B cell (primary cell): Measurements from ENCODE around the gene STMN3. TPM values are rescaled to one million over a fixed set of nuclear protein-coding genes. Genes with fewer than 3 reads are reported as not detected.

Source experiments
- ATAC-seq: fragments of 200-7000 bp; cut with Tn5 transposase; one replicate; pipeline ENCODE4 v1.10.0; 2021; ENCODE audit warnings: low read depth, mild to moderate bottlenecking, moderate number of reproducible peaks, moderate library complexity
- CTCF ChIA-PET: fragments of 350-600 bp; sonication (Branson Sonifier 250); formaldehyde crosslinking; loops from one replicate; lab custom pipeline; 2021; ENCODE audit warnings: antibody characterized with exemption, inconsistent platforms; lab: Charles Lee
- POLR2A ChIA-PET: fragments of 350-600 bp; sonication (Branson Sonifier 250); formaldehyde crosslinking; loops from one replicate; lab custom pipeline; 2021; ENCODE audit warnings: antibody characterized with exemption; lab: Charles Lee
- DNase-seq: peaks from one replicate; pipeline ENCODE4 v3.0.0; 2013
- H2AFZ ChIP-seq: 2 replicates; pipeline ENCODE4 v1.6.1; 2012; ENCODE audit warnings: mild to moderate bottlenecking, low read depth, low read length; ENCODE audit not compliant: insufficient read depth, poor library complexity, severe bottlenecking
- H3K27ac ChIP-seq, 2 donors: 1 replicate in 1 of 2; 2 replicates in 1 of 2; pipeline ENCODE4 v1.5.1; 2012 to 2013; ENCODE audit warnings: low read length in 2 of 2, mild to moderate bottlenecking in 2 of 2, moderate library complexity in 1 of 2
- H3K27me3 ChIP-seq, 4 experiments: fragments of 200-600 bp in 1 of 4; sonication (generic) in 1 of 4; replicated peaks in 1 of 4; 1 replicate in 2 of 4; 2 replicates in 2 of 4; pipeline versions ENCODE4 v1.6.1 to v1.7.0; 2013 to 2016; ENCODE audit warnings: low read length in 3 of 4, mild to moderate bottlenecking in 2 of 4, mixed read lengths in 1 of 4, moderate library complexity in 1 of 4; ENCODE audit not compliant: insufficient read depth in 4 of 4, control insufficient read depth in 3 of 4; ENCODE audit errors: control extremely low read depth in 1 of 4
- H3K36me3 ChIP-seq, 2 experiments: replicated peaks in 1 of 2; 1 replicate in 1 of 2; 2 replicates in 1 of 2; pipeline versions ENCODE4 v1.6.1 to v1.7.1; 2013; ENCODE audit warnings: low read length in 1 of 2; ENCODE audit not compliant: insufficient read depth in 2 of 2, control insufficient read depth in 1 of 2; ENCODE audit errors: control extremely low read depth in 1 of 2, extremely low read depth in 1 of 2
- H3K4me1 ChIP-seq, 2 donors: fragments of 200-600 bp in 1 of 2; sonication (generic) in 1 of 2; 1 replicate in 1 of 2; 2 replicates in 1 of 2; pipeline versions ENCODE4 v1.5.1 to v1.6.1; 2013 to 2017; ENCODE audit warnings: low read length in 2 of 2; ENCODE audit not compliant: control insufficient read depth in 2 of 2, insufficient read depth in 2 of 2
- H3K4me2 ChIP-seq: replicated peaks from 2 replicates; pipeline ENCODE3; 2012; ENCODE audit warnings: mild to moderate bottlenecking, low read depth, low read length; ENCODE audit not compliant: poor library complexity, severe bottlenecking
- H3K4me3 ChIP-seq, 5 experiments: fragments of 200-600 bp in 1 of 5; sonication (generic) in 1 of 5; 1 replicate in 3 of 5; 2 replicates in 2 of 5; pipeline versions ENCODE4 v1.5.1 to v1.7.0; 2011 to 2016; ENCODE audit warnings: low read length in 4 of 5, mild to moderate bottlenecking in 4 of 5, low read depth in 2 of 5, control low read depth in 1 of 5, moderate library complexity in 1 of 5; ENCODE audit not compliant: insufficient read depth in 1 of 5; ENCODE audit errors: control extremely low read depth in 1 of 5, extremely low read depth in 1 of 5
- H3K79me2 ChIP-seq: fragments of 200-600 bp; sonication (generic); one replicate; pipeline ENCODE4 v1.6.0; 2016; ENCODE audit warnings: low read length; ENCODE audit not compliant: control insufficient read depth, insufficient read depth
- H3K9ac ChIP-seq: fragments of 200-600 bp; sonication (generic); 2 replicates; pipeline ENCODE4 v1.6.1; 2017; ENCODE audit warnings: mild to moderate bottlenecking, low read length, moderate library complexity
- H3K9me3 ChIP-seq, 3 donors: one replicate each; pipeline versions ENCODE4 v1.6.1 to v1.7.1; 2013; ENCODE audit warnings: low read length in 2 of 3; ENCODE audit not compliant: control insufficient read depth in 2 of 3, insufficient read depth in 1 of 3; ENCODE audit errors: control extremely low read depth in 1 of 3
- H4K20me1 ChIP-seq: 2 replicates; pipeline ENCODE4 v1.6.0; 2012; ENCODE audit warnings: mild to moderate bottlenecking, low read length; ENCODE audit not compliant: insufficient read depth, control insufficient read depth, poor library complexity, severe bottlenecking
- H3K27ac Mint-ChIP-seq: one replicate; pipeline ENCODE4 v1.8.0; 2021; ENCODE audit warnings: mixed read lengths
- H3K27me3 Mint-ChIP-seq: one replicate; pipeline ENCODE4 v1.8.0; 2021; ENCODE audit warnings: mixed read lengths
- H3K4me1 Mint-ChIP-seq: one replicate; pipeline ENCODE4 v1.8.0; 2021; ENCODE audit warnings: mixed read lengths
- H3K4me3 Mint-ChIP-seq: one replicate; pipeline ENCODE4 v1.8.0; 2021; ENCODE audit warnings: mixed read lengths
- H3K9me3 Mint-ChIP-seq: one replicate; pipeline ENCODE4 v1.8.0; 2022; ENCODE audit warnings: mixed read lengths; ENCODE audit not compliant: insufficient read depth
- EZH2 ChIP-seq: IDR thresholded peaks from 2 replicates; pipeline ENCODE4 v1.6.1; 2012; ENCODE audit warnings: borderline replicate concordance, low read depth, mild to moderate bottlenecking, moderate library complexity, low read length; ENCODE audit not compliant: insufficient read depth, poor library complexity, severe bottlenecking
- WGBS: methylation state at CpG from one replicate; pipeline ENCODE4 v1.1.5; 2013; ENCODE audit warnings: missing lambda C conversion rate; ENCODE audit not compliant: insufficient coverage; 5-methylcytosine and 5-hydroxymethylcytosine counted together
- intact Hi-C: fragments of 100-400 bp; cut with micrococcal nuclease; formaldehyde crosslinking; loops from one replicate; pipeline ENCODE4 v1.10.0; 2022
- polyA plus RNA-seq: library from polyadenylated mRNA; depleted of rRNA; stranded (reverse); fragments of >200 nt; gene quantifications from 2 replicates; pipeline ENCODE4 v1.2.3, GENCODE V29; 2012
- total RNA-seq, 2 donors: library from RNA; stranded (reverse); fragments of 120-200 nt in 1 of 2; gene quantifications; 1 replicate in 1 of 2; 2 replicates in 1 of 2; pipeline versions ENCODE4 v1.2.3 to v1.2.4, GENCODE V29; 2013 to 2022
- TF ChIP-seq, protein P1 (sequence below): fragments of 200-600 bp; IDR thresholded peaks from one replicate; pipeline ENCODE4 v1.8.0; 2022; ENCODE audit warnings: antibody characterized with exemption, mild to moderate bottlenecking

STMN3 gene
- total and polyA plus RNA-seq, 2 donors (not counting 1 experiment from before 2014, with no cell fraction given), result 35.0 to 59.4 TPM

DNA sequence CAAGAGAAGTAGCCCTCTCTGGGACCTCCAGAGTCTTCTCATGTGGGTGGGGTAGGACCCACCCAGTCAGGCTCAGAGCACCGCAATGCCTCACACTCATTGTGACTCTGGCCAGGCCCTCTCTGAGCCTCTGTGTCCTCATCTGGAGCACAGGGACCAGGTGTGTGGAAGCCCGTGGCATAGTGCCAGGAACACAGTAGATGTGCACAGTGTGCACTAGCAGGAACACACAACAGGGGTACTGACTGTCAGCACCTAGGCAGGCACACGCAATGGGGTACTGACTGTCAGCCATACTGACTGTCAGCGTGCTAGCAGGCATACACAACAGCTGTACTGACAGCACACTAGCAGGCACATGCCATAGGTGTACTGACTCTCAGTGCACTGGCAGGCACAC, 2.0 kb upstream of the STMN3 start:
- no peak overlapping the region for H3K4me3 ChIP-seq
- no peak overlapping the region for H2AFZ ChIP-seq
- no peak overlapping the region for H3K27ac Mint-ChIP-seq
- no peak for TF ChIP-seq EZH2
- TF ChIP-seq, protein P1, sequence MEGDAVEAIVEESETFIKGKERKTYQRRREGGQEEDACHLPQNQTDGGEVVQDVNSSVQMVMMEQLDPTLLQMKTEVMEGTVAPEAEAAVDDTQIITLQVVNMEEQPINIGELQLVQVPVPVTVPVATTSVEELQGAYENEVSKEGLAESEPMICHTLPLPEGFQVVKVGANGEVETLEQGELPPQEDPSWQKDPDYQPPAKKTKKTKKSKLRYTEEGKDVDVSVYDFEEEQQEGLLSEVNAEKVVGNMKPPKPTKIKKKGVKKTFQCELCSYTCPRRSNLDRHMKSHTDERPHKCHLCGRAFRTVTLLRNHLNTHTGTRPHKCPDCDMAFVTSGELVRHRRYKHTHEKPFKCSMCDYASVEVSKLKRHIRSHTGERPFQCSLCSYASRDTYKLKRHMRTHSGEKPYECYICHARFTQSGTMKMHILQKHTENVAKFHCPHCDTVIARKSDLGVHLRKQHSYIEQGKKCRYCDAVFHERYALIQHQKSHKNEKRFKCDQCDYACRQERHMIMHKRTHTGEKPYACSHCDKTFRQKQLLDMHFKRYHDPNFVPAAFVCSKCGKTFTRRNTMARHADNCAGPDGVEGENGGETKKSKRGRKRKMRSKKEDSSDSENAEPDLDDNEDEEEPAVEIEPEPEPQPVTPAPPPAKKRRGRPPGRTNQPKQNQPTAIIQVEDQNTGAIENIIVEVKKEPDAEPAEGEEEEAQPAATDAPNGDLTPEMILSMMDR, result no peak
- no peak overlapping the region for H3K4me3 Mint-ChIP-seq
- no peak overlapping the region for H3K9ac ChIP-seq
- H4K20me1 ChIP-seq, result no peaks in the 10 kb centered on the region
- no peak for DNase-seq
- no peak overlapping the region for H3K4me2 ChIP-seq
- WGBS, result 92% methylated on average over 4 of the region's 4 CpGs
- peaks cover 27 to 47% of the 10 kb centered on the region in 2 donors for H3K4me1 ChIP-seq
- H3K79me2 ChIP-seq, result no peaks in the 10 kb centered on the region
- no peaks in the 10 kb centered on the region for H3K9me3 Mint-ChIP-seq
- peaks cover 26% of the 10 kb centered on the region for H3K4me1 Mint-ChIP-seq
- CTCF ChIA-PET, result no interaction called here
- ATAC-seq, result no peak
- H3K27ac ChIP-seq, result no peak overlapping the region
- H3K36me3 ChIP-seq, result no peaks in the 10 kb centered on the region
- no peaks in the 10 kb centered on the region for H3K27me3 Mint-ChIP-seq
- H3K9me3 ChIP-seq, result peaks cover 0 to 4% (median 0%) of the 10 kb centered on the region in 3 donors
- intact Hi-C loops, result loop anchor here (5.0 kb wide), 1 partner anchor 407 kb away; the partner anchor contains the start of gene TCEA2
- POLR2A ChIA-PET, result no interaction called here
- H3K27me3 ChIP-seq, result peaks cover 0 to 31% (median 11%) of the 10 kb centered on the region in 4 experiments

DNA sequence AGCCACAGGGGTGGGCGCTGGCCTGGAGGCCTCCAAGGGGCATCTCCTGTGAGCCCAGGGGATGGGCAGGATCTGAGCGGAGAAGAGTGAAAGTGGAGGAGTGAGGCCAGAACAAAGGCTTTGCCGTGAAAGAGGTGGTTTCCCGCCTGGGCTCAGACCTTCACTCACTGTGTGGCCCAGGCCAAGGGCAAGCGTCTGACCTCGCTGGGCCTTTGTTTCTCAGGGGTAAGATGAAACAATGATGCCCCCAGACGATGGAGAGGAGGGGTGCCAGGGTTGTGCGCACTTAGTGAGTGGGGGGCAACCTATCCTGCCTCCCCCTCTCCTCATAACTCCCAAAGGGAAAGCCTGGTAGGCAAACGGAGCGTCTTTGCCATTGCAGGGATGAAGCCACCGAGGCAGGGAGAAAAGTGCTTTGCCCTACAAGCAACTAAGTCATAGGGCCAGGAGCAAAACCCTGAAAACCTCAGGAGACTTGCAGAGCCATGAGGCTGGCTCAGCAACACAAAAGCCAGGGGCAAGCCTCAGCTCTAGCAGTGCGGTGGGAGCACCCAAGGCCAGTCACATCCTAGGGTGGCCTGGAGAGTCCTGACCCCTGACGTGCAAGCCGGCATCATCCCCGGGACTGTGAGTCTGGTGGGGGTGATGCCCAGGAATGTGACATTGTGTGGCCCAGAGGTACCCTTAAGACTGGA, 897 bp upstream of the STMN3 start:
- ChIA-PET POLR2A (no interaction called here), CTCF (no interaction called here)
- Histone ChIP-seq H3K4me2 (peak overlapping the region; percentile 92), H3K27ac (no peak overlapping the region), H3K4me3 (peak overlapping the region in 4 of 5 experiments; percentile 21 to 59 (median 46)), H3K36me3 (no peaks in the 10 kb centered on the region), H3K27me3 (peaks cover 0 to 31% (median 11%) of the 10 kb centered on the region in 4 experiments), H3K4me1 (peaks cover 27 to 44% of the 10 kb centered on the region in 2 donors), H4K20me1 (no peaks in the 10 kb centered on the region), H2AFZ (peak overlapping the region; percentile 73), H3K9ac (peak overlapping the region; percentile 56), H3K9me3 (peaks cover 0 to 4% (median 0%) of the 10 kb centered on the region in 3 donors), H3K79me2 (no peaks in the 10 kb centered on the region)
- Mint-ChIP-seq H3K4me1 (peaks cover 24% of the 10 kb centered on the region), H3K27ac (no peak overlapping the region), H3K27me3 (no peaks in the 10 kb centered on the region), H3K4me3 (peak overlapping the region; percentile 50), H3K9me3 (no peaks in the 10 kb centered on the region)
- ATAC-seq (no peak), DNase-seq (no peak)
- WGBS, result 79% methylated on average over 7 of the region's 15 CpGs
- TF ChIP-seq EZH2, result no peak
- TF ChIP-seq, protein P1, result no peak
- intact Hi-C loops, result no loop called here
